LNCAP (cell line): ENCODE results near the gene CHMP1A.

Experiments used
- TF ChIP-seq, protein P1 (sequence below): fragments of 450-650 bp; IDR thresholded peaks from 2 replicates; pipeline ENCODE4 v1.5.1; 2017; ENCODE audit warnings: mild to moderate bottlenecking

Gene CHMP1A

DNA sequence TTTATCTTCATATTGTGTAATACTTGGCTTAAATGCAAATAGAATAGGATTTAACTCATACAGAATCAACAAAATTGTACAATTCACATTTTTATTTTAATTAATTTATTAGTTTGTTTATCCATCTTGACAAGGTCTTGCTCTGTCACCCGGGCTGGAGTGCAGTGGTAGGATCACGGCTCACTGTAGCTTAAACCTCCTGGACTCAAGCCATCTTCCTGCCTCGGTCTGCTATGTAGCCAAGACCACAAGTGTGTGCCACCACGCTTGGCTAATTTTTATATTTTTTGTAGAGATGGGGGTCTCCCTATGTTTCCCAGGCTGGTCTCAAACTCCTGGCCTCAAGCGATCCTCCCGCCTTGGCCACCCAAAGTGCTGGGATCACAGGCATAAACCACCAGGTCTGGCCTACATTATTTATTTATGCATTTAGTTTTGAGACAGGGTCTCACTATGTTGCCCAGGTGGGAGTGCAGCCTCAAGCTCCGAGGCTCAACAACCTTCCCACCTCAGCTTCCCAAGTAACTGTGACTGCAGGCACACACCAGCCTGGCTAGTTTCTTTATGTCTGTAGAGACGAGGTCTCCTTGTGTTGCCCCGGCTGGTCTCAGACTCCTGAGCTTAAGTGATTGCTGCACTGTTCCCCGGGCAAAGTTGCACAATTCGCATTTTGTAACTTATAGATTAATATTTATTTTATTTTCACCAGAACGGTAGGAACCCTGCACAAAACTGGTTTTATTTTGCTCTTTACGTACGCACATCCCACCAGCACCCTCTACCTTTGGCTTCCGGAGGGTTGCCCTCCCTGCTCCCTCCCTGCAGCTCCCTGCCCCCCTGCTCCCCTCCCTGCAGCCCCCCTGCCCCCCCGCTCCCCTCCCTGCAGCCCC lies 39.2 kb downstream of the CHMP1A start:
- TF ChIP-seq, protein P1, sequence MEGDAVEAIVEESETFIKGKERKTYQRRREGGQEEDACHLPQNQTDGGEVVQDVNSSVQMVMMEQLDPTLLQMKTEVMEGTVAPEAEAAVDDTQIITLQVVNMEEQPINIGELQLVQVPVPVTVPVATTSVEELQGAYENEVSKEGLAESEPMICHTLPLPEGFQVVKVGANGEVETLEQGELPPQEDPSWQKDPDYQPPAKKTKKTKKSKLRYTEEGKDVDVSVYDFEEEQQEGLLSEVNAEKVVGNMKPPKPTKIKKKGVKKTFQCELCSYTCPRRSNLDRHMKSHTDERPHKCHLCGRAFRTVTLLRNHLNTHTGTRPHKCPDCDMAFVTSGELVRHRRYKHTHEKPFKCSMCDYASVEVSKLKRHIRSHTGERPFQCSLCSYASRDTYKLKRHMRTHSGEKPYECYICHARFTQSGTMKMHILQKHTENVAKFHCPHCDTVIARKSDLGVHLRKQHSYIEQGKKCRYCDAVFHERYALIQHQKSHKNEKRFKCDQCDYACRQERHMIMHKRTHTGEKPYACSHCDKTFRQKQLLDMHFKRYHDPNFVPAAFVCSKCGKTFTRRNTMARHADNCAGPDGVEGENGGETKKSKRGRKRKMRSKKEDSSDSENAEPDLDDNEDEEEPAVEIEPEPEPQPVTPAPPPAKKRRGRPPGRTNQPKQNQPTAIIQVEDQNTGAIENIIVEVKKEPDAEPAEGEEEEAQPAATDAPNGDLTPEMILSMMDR: no peak

DNA sequence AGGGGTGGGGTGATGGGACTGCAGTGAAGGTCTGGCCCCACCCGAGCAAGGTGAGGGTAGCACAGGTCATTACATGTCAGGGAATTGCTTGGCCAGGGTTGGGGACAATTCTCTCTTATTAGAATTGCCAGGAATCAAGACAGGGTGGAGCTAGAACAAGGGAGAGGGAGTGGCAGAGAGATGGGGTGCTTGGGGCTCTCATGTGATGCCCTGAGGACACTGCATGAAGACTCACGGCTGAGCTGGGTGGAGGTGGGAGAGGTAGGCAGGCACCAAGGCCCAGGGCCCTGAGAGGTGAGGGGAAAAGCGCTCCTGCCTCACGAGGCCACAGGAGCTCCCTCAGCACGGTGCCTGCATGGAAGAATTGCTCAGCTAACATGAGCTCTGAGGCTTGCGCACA lies 40.5 kb downstream of the CHMP1A start:
- TF ChIP-seq, protein P1: no peak

DNA sequence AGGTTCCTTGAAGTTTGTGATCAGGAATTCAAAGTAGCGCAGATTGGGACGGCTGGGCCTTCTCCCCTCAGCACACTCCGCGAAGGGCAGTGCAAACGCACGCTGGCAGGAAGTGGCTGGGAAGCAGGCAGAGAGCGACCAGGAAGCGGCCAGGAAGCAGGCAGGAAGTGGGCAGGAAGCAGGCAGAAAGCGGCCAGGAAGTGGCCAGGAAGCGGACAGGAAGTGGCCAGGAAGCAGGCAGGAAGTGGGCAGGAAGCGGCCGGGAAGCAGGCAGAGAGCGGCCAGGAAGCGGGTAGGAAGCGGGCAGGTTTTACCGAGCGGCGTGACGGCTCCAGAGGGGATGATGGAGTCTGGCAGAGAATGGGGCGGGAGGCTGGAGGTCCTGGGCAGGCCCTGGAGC lies 40.9 kb downstream of the CHMP1A start:
- TF ChIP-seq, protein P1: no peak

DNA sequence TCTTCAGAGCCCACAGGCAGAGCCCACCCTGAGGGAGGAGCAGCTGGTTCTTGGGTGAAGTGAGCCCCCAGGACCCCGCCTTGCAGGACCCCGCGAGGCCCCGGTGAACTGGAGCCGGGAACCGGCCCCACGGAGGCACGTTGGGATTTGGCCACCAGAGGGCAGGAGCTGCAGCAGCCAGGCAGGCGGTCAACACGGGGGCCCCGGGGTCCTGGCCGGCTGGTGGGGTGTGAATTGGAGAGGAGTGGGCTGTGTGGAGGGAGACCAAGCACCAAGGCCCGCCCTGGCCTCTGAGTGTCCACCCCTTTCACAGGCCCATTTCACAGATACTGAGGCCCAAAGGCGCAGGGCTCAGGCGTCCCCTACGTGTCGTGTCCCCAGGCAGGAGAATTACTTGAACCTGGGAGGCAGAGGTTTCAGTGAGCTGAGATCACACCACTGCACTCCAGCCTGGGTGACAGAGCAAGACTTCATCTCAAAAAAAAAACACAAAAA lies 41.9 kb downstream of the CHMP1A start:
- TF ChIP-seq, protein P1: peak; percentile 89

DNA sequence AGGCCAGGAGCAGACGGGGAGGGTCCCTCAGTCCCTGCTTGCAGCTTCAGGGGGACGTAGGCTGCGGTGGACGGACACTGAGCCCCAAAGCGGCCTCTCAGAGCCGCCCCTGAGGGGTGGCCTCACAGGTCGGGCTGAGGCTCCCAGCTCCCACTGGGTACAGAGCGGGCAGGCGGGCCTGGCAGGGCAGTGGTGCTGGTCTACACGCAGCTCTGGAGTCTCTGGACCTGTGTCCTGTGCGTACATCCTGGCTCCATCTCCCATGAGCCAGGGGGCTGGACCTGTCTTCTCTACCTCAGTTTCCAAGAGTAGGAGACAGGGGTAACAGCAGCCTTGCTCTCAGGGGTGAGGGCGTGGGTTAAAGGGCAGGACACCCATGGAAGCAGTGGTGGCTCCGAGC lies 42.3 kb downstream of the CHMP1A start:
- TF ChIP-seq, protein P1: no peak

DNA sequence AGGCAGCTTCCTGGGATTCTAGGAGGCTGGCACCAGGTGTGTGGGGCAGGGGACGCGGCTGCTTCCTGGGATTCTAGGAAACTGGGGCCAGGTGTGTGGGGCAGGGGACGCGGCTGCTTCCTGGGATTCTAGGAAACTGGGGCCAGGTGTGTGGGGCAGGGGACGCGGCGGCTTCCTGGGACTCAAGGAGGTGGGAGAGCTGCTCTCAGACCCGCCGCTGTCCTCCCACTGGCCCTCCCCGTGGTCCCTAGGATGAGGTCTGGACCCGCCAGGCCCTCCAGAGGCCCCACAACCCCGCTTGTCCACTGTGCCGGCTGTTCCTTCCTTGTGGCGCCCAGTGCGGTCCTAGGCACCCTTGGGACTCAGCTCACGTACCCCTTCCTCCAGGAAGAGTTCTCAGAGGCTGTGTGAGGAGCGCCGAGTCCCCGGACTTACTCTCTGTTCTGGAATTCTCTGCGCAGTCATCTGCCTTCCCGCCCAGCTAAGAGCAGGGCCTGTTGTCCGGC lies 43.5 kb downstream of the CHMP1A start:
- TF ChIP-seq, protein P1: no peak

DNA sequence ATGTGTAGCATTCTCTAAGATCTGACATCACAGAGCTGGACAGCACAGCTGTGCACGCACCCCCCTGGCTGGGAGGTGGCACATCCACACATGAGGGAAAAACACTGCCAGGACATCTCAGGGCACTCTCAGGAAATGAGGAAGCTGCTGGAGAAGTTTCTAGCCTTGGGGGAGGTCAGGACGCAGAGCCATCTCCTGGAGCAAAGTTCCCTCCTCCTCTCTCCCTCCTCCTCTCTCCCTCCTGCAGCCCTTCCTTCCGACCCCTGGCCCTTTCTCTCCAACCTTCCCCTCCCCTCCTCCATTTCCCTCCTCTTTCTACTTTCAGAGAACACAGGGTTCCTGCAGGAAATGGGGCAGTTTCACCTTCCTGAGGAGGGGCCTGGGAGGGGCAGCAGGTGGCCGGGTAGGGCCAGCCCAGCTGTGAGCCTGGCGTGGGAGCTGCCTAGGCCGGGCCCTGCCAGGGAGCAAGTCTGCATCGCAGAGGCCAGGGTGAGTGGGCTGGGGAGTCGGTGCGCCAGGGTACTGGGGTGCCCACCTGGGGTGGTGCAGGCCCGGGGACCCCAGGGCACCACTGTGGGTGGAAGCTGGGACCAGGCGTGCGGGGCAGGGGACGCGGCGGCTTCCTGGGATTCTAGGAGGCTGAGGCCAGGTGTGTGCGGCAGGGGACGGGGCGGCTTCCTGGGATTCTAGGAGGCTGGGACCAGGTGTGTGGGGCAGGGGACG lies 44.1 kb downstream of the CHMP1A start, which contains the start of gene DPEP1:
Gene DPEP1 (plus strand): TSS at position 412 of the 723 bp plus-strand sequence. CDS start 16,769 bp downstream, outside the sequence.
- TF ChIP-seq, protein P1: no peak
